Neural cell (in vitro differentiated cells): ENCODE measurements around the gene HOXA4. TPM values are rescaled to one million over a fixed set of nuclear protein-coding genes. Genes with fewer than 3 reads are reported as not detected.
A peak's percentile ranks its signal among the peaks of the same experiment; 100 is the strongest.

Source experiments
- H2AFZ ChIP-seq: fragments of 200-600, 300-800 bp; sonication (generic), shearing (Covaris generic); 2 replicates; pipeline ENCODE4 v1.6.0; 2014; ENCODE audit warnings: low read depth, mild to moderate bottlenecking, antibody characterized with exemption, low read length, moderate library complexity
- H3F3A ChIP-seq: fragments of 200-600 bp; shearing (Covaris generic); 2 replicates; pipeline ENCODE4 v1.6.1; 2016; ENCODE audit warnings: mild to moderate bottlenecking, moderate library complexity, mixed read lengths, antibody characterized with exemption, low read length; ENCODE audit not compliant: insufficient read depth, poor library complexity, severe bottlenecking
- H3K27ac ChIP-seq: fragments of 200-600, 300-800 bp; sonication (generic), shearing (Covaris generic); 2 replicates; pipeline ENCODE4 v1.5.1; 2014; ENCODE audit warnings: mild to moderate bottlenecking, low read length, moderate library complexity
- H3K27me3 ChIP-seq: fragments of 300-800, 200-600 bp; sonication (generic), shearing (Covaris generic); 2 replicates; pipeline ENCODE4 v1.6.0; 2014; ENCODE audit warnings: mild to moderate bottlenecking, low read depth, low read length, moderate library complexity; ENCODE audit not compliant: insufficient read depth
- H3K36me3 ChIP-seq: fragments of 300-800, 200-600 bp; sonication (generic), shearing (Covaris generic); 2 replicates; pipeline ENCODE4 v1.5.1; 2014; ENCODE audit warnings: mild to moderate bottlenecking, antibody characterized with exemption, low read length, moderate library complexity; ENCODE audit not compliant: insufficient read depth
- H3K4me2 ChIP-seq: fragments of 300-800, 200-600 bp; sonication (generic), shearing (Covaris generic); 2 replicates; pipeline ENCODE4 v1.6.0; 2014; ENCODE audit warnings: mild to moderate bottlenecking, low read length
- H3K4me3 ChIP-seq: fragments of 300-800, 200-600 bp; sonication (generic), shearing (Covaris generic); 2 replicates; pipeline ENCODE4 v1.5.1; 2014; ENCODE audit warnings: mild to moderate bottlenecking, low read length, moderate library complexity
- H3K79me2 ChIP-seq: fragments of 200-600 bp; shearing (Covaris generic); replicated peaks from 2 replicates; pipeline ENCODE4 v1.6.0; 2014; ENCODE audit warnings: mild to moderate bottlenecking, low read length, moderate library complexity; ENCODE audit not compliant: insufficient read depth
- H3K9ac ChIP-seq: fragments of 300-800, 200-600 bp; sonication (generic), shearing (Covaris generic); 2 replicates; pipeline ENCODE4 v1.6.1; 2016; ENCODE audit warnings: mild to moderate bottlenecking, low read length, mixed read lengths
- H3K9me2 ChIP-seq: fragments of 200-600 bp; shearing (Covaris generic); 2 replicates; pipeline ENCODE4 v1.6.1; 2016; ENCODE audit warnings: mild to moderate bottlenecking, low read length, mixed read lengths; ENCODE audit not compliant: insufficient read depth
- H3K9me3 ChIP-seq: fragments of 200-600, 300-800 bp; sonication (generic), shearing (Covaris generic); 2 replicates; pipeline ENCODE4 v1.6.1; 2016; ENCODE audit warnings: mild to moderate bottlenecking, mixed run types, low read length, moderate library complexity, mixed read lengths
- H4K20me1 ChIP-seq: fragments of 200-600 bp; shearing (Covaris generic); 2 replicates; pipeline ENCODE4 v1.6.1; 2016; ENCODE audit warnings: mild to moderate bottlenecking, mixed run types; ENCODE audit not compliant: insufficient read depth
- EP300 ChIP-seq: fragments of 450-650 bp; conservative IDR thresholded peaks from 2 replicates; pipeline ENCODE4 v1.6.1; 2014; ENCODE audit warnings: antibody characterized with exemption, mild to moderate bottlenecking, moderate library complexity; ENCODE audit not compliant: poor library complexity, severe bottlenecking
- EZH2 ChIP-seq: fragments of 200-600, 300-800 bp; shearing (Covaris generic), sonication (generic); IDR thresholded peaks from 2 replicates; pipeline ENCODE4 v1.6.1; 2014; ENCODE audit warnings: antibody characterized with exemption, low read length, borderline replicate concordance, mild to moderate bottlenecking; ENCODE audit not compliant: insufficient read depth, poor library complexity, severe bottlenecking
- MXI1 ChIP-seq: fragments of 450-650 bp; conservative IDR thresholded peaks from 2 replicates; pipeline ENCODE4 v1.6.1; 2014; ENCODE audit warnings: antibody characterized with exemption, mild to moderate bottlenecking; ENCODE audit not compliant: poor library complexity, severe bottlenecking
- POLR2AphosphoS5 ChIP-seq: IDR thresholded peaks from 2 replicates; pipeline ENCODE4 v1.6.1; 2012
- RAD21 ChIP-seq: fragments of 450-650 bp; conservative IDR thresholded peaks from 2 replicates; pipeline ENCODE4 v1.6.1; 2014; ENCODE audit warnings: antibody characterized with exemption, mild to moderate bottlenecking, moderate library complexity
- SMC3 ChIP-seq: fragments of 450-650 bp; conservative IDR thresholded peaks from 2 replicates; pipeline ENCODE4 v1.6.1; 2014; ENCODE audit warnings: antibody characterized with exemption, mild to moderate bottlenecking, moderate library complexity; ENCODE audit not compliant: poor library complexity
- TAF1 ChIP-seq: IDR thresholded peaks from 2 replicates; pipeline ENCODE4 v1.6.1; 2012; ENCODE audit warnings: low read depth
- polyA plus RNA-seq: library from polyadenylated mRNA; depleted of rRNA; stranded (reverse); fragments of >200 nt; gene quantifications from 2 replicates; pipeline ENCODE4 v1.2.3, GENCODE V29; 2014

HOXA4 gene
- polyA plus RNA-seq, 1 donor from 2014 or later = not detected

DNA sequence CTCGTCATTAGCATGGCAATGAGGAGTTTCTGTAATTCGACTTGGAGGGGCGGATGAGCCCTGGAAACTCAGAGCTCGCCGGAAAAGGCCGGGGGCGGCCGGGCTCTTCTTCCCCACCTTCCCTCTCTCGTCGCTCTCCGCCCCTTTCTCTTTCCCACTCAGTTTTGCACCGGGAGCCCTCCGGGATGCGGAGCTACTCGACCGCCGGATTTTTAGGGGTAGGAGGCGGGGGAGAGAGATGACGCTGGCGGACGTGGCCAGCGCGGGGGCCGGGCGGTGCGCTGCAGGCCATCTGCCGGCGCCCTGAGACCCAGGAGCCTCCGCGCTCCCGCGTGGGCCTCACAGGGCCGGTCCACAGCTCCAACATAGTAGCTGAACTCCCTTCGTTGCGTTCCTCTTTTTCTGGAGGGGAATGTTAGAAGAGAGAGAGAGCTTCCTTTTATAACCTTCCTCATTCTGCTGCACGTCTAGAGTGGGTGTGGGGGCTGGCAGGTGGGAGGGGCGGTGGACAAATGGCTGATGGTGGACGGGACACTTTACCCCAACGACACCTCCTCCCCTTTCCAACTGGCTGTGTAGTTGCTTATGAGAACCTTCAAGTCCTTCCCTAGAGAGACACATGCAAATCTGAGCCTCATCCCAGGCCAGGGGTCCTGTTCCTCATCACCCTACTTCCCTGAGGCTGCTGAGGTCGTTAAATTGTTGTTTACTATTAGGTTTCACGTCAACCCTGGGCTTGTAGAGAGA, 33.6 kb downstream of the HOXA4 start:
- Histone ChIP-seq H3K9me2 (no peaks in the 10 kb centered on the region), H3K27me3 (peaks cover 100% of the 10 kb centered on the region), H3K79me2 (no peaks in the 10 kb centered on the region), H3K4me3 (peak overlapping the region; percentile 63), H3K27ac (no peak overlapping the region), H2AFZ (no peak overlapping the region), H4K20me1 (no peaks in the 10 kb centered on the region), H3F3A (no peaks in the 10 kb centered on the region), H3K9ac (no peak overlapping the region), H3K4me2 (no peak overlapping the region), H3K36me3 (no peaks in the 10 kb centered on the region), H3K9me3 (peaks cover 3% of the 10 kb centered on the region)
- TF ChIP-seq RAD21 (no peak), POLR2AphosphoS5 (peak; percentile 43)

DNA sequence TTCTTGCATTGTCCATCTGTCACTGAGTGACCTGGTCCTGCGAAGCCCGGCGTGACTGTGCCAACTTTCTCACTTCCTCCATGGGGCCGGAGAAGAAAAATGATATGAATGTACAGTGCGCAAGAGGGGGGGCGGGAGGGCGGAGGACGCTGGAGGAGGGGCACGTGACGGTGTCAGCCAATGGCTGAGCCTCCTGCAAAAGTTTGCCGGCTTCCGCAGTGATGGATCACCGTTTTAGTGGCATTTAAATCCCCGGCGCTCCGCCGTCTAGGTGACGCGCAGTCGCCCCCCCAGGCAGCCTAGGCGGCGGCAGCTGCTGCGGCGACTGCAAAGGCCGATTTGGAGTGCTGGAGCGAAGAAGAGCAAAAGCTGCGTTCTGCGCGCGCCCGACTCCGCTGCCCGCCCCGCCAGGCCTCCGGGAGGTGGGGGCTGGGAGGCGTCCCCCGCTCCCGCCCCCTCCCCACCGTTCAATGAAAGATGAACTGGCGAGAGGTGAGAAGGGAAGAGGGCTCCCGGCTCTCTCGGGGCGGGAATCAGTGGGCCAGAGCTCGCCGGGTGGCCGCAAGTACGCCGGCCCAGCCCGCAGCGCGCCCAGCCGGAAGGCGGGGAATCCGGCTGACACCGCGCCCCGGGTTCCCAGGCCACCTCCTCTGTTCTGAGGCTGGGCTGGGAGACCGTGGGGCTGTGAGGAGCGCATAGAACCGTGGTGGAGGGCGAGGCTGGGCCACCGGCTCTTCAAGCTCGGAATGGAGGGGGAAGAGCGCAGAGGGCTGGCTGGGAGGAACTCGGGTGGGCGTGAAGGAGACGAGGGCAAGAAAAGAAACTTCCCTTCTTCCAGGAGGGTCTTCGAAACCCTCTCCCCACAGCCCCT, 34.4 kb downstream of the HOXA4 start, which contains the start of gene HOXA1:
Gene HOXA1 (minus strand): TSS at position 104 of the 871 bp plus-strand sequence. CDS start 88 bp downstream, at position 16.
- Histone ChIP-seq H3K9me2 (no peaks in the 10 kb centered on the region), H2AFZ (no peak within 1 kb of the TSS), H3K4me2 (no peak within 1 kb of the TSS), H3K27ac (no peak within 1 kb of the TSS), H3K79me2 (no peaks in the 10 kb centered on the region), H3K9ac (no peak within 1 kb of the TSS), H3K27me3 (peaks cover 100% of the 10 kb centered on the region), H4K20me1 (no peaks in the 10 kb centered on the region), H3K9me3 (peaks cover 3% of the 10 kb centered on the region), H3K4me3 (peak within 1 kb of the TSS; percentile 63), H3F3A (no peaks in the 10 kb centered on the region), H3K36me3 (no peaks in the 10 kb centered on the region)
- TF ChIP-seq EZH2 (peak; percentile 84), SMC3 (no peak), EP300 (no peak), POLR2AphosphoS5 (no peak)

GRCh38 chr7:27095050-27095896, 35.3 kb downstream of the HOXA4 start:
- Histone ChIP-seq H3K9me2 (no peaks in the 10 kb centered on the region), H3K27me3 (peaks cover 100% of the 10 kb centered on the region), H3K9ac (no peak overlapping the region), H3K27ac (no peak overlapping the region), H3K4me3 (peak overlapping the region; percentile 63), H2AFZ (no peak overlapping the region), H4K20me1 (no peaks in the 10 kb centered on the region), H3F3A (no peaks in the 10 kb centered on the region), H3K36me3 (no peaks in the 10 kb centered on the region), H3K79me2 (no peaks in the 10 kb centered on the region), H3K4me2 (no peak overlapping the region), H3K9me3 (peaks cover 3% of the 10 kb centered on the region)
- TF ChIP-seq RAD21 (no peak), MXI1 (no peak), TAF1 (no peak), EZH2 (peak; percentile 45)
